Prostate gland (tissue), 2 donors: ENCODE results near the gene TMEM119.

Source experiments
- CTCF ChIP-seq, 4 experiments: fragments of 200-600 bp in 2 of 4; fragments of 450-650 bp in 2 of 4; sonication (generic) in 2 of 4; IDR thresholded peaks; 1 replicate in 3 of 4; 2 replicates in 1 of 4; pipeline ENCODE4 v1.5.1; 2016 to 2019; ENCODE audit warnings: antibody characterized with exemption in 4 of 4, mild to moderate bottlenecking in 2 of 4, moderate library complexity in 2 of 4
- POLR2A ChIP-seq: fragments of 450-650 bp; IDR thresholded peaks from one replicate; pipeline ENCODE4 v1.6.1; 2016; ENCODE audit warnings: antibody characterized with exemption, mild to moderate bottlenecking
- POLR2AphosphoS5 ChIP-seq: sonication (generic); formaldehyde crosslinking; IDR thresholded peaks from one replicate; pipeline ENCODE4 v1.6.1; 2017; ENCODE audit warnings: antibody characterized with exemption

- TF ChIP-seq CTCF (IDR thresholded peaks at IDR 0.05) = no peak
- TF ChIP-seq POLR2AphosphoS5 = no peak
- TF ChIP-seq POLR2A = no peak
These were observed 33.2 kb downstream of the TMEM119 start for GRCh38 chr12:108564724-108565123.
